IMR-90 (cell line): ENCODE results near the gene PRRC2B. TPM values are rescaled to one million over a fixed set of nuclear protein-coding genes. Genes with fewer than 3 reads are reported as not detected.

Experiments
- ATAC-seq: fragments of 200-7000 bp; cut with Tn5 transposase; 2 replicates; pipeline ENCODE4 v1.9.1; 2020; ENCODE audit warnings: low read depth, mild to moderate bottlenecking, moderate library complexity
- BruUV-seq: library from RNA; stranded (reverse); fragments of 400-500 nt; replicated peaks from 2 replicates; lab custom pipeline; 2021; lab: Mats Ljungman, UMichigan
- CTCF ChIA-PET: fragments of 300-600 bp; formaldehyde crosslinking; extraction: SDS; loops from one replicate; lab custom pipeline; 2021; ENCODE audit warnings: antibody characterized with exemption; lab: Yijun Ruan, JAX
- POLR2A ChIA-PET: fragments of 300-600 bp; sonication (Branson Sonifier 250); formaldehyde crosslinking; loops from one replicate; lab custom pipeline; 2022; ENCODE audit warnings: antibody characterized with exemption; ENCODE audit not compliant: unreplicated experiment; lab: Charles Lee
- DNase-seq: peaks from one replicate; pipeline ENCODE4 v3.0.0; 2013
- H2AFZ ChIP-seq: replicated peaks from 2 replicates; pipeline ENCODE3; 2013; ENCODE audit warnings: low read length, mild to moderate bottlenecking; ENCODE audit not compliant: poor library complexity
- H2AK5ac ChIP-seq: 2 replicates; pipeline ENCODE4 v1.6.1; 2013; ENCODE audit warnings: low read depth, low read length, inconsistent platforms
- H2AK9ac ChIP-seq: replicated peaks from 2 replicates; pipeline ENCODE3; 2013; ENCODE audit warnings: mild to moderate bottlenecking, low read depth, low read length, moderate library complexity; ENCODE audit not compliant: poor library complexity
- H2BK120ac ChIP-seq: 2 replicates; pipeline ENCODE4 v1.6.1; 2013; ENCODE audit warnings: low read depth, low read length, inconsistent platforms
- H2BK15ac ChIP-seq: 3 replicates; pipeline ENCODE4 v1.6.1; 2013; ENCODE audit warnings: low read depth, low read length, inconsistent platforms
- H2BK20ac ChIP-seq: 2 replicates; pipeline ENCODE4 v1.6.1; 2013; ENCODE audit warnings: low read depth, mild to moderate bottlenecking, inconsistent platforms, low read length, moderate library complexity
- H2BK5ac ChIP-seq: 2 replicates; pipeline ENCODE4 v1.6.1; 2013; ENCODE audit warnings: mild to moderate bottlenecking, low read depth, low read length, inconsistent platforms; ENCODE audit not compliant: poor library complexity, severe bottlenecking
- H3K14ac ChIP-seq: replicated peaks from 2 replicates; pipeline ENCODE4 v1.6.1; 2013; ENCODE audit warnings: low read depth, low read length, inconsistent platforms
- H3K18ac ChIP-seq: 2 replicates; pipeline ENCODE4 v1.6.1; 2013; ENCODE audit warnings: low read depth, low read length, control low read depth
- H3K23ac ChIP-seq: 2 replicates; pipeline ENCODE4 v1.6.1; 2013; ENCODE audit warnings: low read depth, low read length, inconsistent platforms
- H3K27ac ChIP-seq: 2 replicates; pipeline ENCODE4 v1.5.1; 2013; ENCODE audit warnings: mild to moderate bottlenecking, control low read depth, low read length; ENCODE audit not compliant: insufficient read depth
- H3K27me3 ChIP-seq: 2 replicates; pipeline ENCODE4 v1.6.1; 2013; ENCODE audit warnings: low read length; ENCODE audit not compliant: control insufficient read depth, insufficient read depth
- H3K36me3 ChIP-seq: 2 replicates; pipeline ENCODE4 v1.6.1; 2013; ENCODE audit warnings: low read length, mixed read lengths; ENCODE audit not compliant: control insufficient read depth, insufficient read depth
- H3K4ac ChIP-seq: 2 replicates; pipeline ENCODE4 v1.6.1; 2013; ENCODE audit warnings: low read depth, low read length, inconsistent platforms
- H3K4me1 ChIP-seq: 2 replicates; pipeline ENCODE4 v1.6.1; 2013; ENCODE audit warnings: low read length, mixed read lengths; ENCODE audit not compliant: control insufficient read depth, insufficient read depth
- H3K4me2 ChIP-seq: 2 replicates; pipeline ENCODE4 v1.6.1; 2013; ENCODE audit warnings: low read depth, mild to moderate bottlenecking, control low read depth, low read length, moderate library complexity
- H3K4me3 ChIP-seq: 2 replicates; pipeline ENCODE4 v1.5.1; 2013; ENCODE audit warnings: low read depth, mild to moderate bottlenecking, control low read depth, low read length, moderate library complexity; ENCODE audit not compliant: insufficient read depth
- H3K56ac ChIP-seq: 2 replicates; pipeline ENCODE4 v1.6.1; 2013; ENCODE audit warnings: low read length, inconsistent platforms; ENCODE audit not compliant: insufficient read depth; ENCODE audit errors: extremely low read depth
- H3K79me1 ChIP-seq, 2 experiments: 2 replicates each; pipeline ENCODE4 v1.6.1; 2013; ENCODE audit warnings: low read length in 2 of 2, inconsistent platforms in 1 of 2, low read depth in 1 of 2
- H3K9ac ChIP-seq: 2 replicates; pipeline ENCODE4 v1.6.1; 2013; ENCODE audit warnings: low read depth, low read length, control low read depth
- H3K9me1 ChIP-seq: 2 replicates; pipeline ENCODE4 v1.6.1; 2013; ENCODE audit warnings: low read length, inconsistent platforms; ENCODE audit not compliant: insufficient read depth
- H3K9me3 ChIP-seq: 2 replicates; pipeline ENCODE4 v1.6.1; 2013; ENCODE audit warnings: low read length; ENCODE audit not compliant: control insufficient read depth, insufficient read depth
- H4K20me1 ChIP-seq: 2 replicates; pipeline ENCODE4 v1.6.1; 2013; ENCODE audit warnings: low read length, inconsistent platforms; ENCODE audit not compliant: insufficient read depth
- H4K5ac ChIP-seq: 2 replicates; pipeline ENCODE4 v1.6.1; 2013; ENCODE audit warnings: mild to moderate bottlenecking, low read depth, low read length, control low read depth
- H4K8ac ChIP-seq, 2 experiments: 2 replicates each; pipeline ENCODE4 v1.6.1; 2013; ENCODE audit warnings: low read depth in 2 of 2, low read length in 2 of 2, control low read depth in 1 of 2, inconsistent platforms in 1 of 2
- H4K91ac ChIP-seq: 2 replicates; pipeline ENCODE4 v1.6.1; 2013; ENCODE audit warnings: low read depth, low read length, inconsistent platforms; ENCODE audit not compliant: insufficient read depth
- BHLHE40 ChIP-seq: fragments of 150-350 bp; IDR thresholded peaks from 2 replicates; pipeline ENCODE4 v1.6.1; 2016; ENCODE audit warnings: mild to moderate bottlenecking, low read depth, low read length
- CEBPB ChIP-seq: IDR thresholded peaks from 2 replicates; pipeline ENCODE4 v1.6.1; 2012; ENCODE audit warnings: low read depth, low read length, improper control_type of control experiment
- CHD1 ChIP-seq: IDR thresholded peaks from 2 replicates; pipeline ENCODE4 v1.6.1; 2012; ENCODE audit warnings: low read depth, low read length, improper control_type of control experiment
- CTCF ChIP-seq: conservative IDR thresholded peaks from 2 replicates; pipeline ENCODE4 v1.5.1; 2012; ENCODE audit warnings: mild to moderate bottlenecking, low read depth, low read length, improper control_type of control experiment
- ELK1 ChIP-seq: fragments of 150-350 bp; IDR thresholded peaks from 2 replicates; pipeline ENCODE4 v1.6.1; 2016; ENCODE audit warnings: low read depth, mild to moderate bottlenecking, low read length, moderate library complexity, borderline replicate concordance
- FOS ChIP-seq: fragments of 150-350 bp; IDR thresholded peaks from 2 replicates; pipeline ENCODE4 v1.6.1; 2016; ENCODE audit warnings: low read depth, low read length
- MAFK ChIP-seq: IDR thresholded peaks from 2 replicates; pipeline ENCODE4 v1.6.1; 2012; ENCODE audit warnings: low read depth, low read length, improper control_type of control experiment
- MAZ ChIP-seq: IDR thresholded peaks from 2 replicates; pipeline ENCODE4 v1.6.1; 2012; ENCODE audit warnings: low read depth, mild to moderate bottlenecking, low read length, improper control_type of control experiment, moderate library complexity, borderline replicate concordance
- MXI1 ChIP-seq: IDR thresholded peaks from 2 replicates; pipeline ENCODE4 v1.6.1; 2012; ENCODE audit warnings: low read depth, mild to moderate bottlenecking, low read length, moderate library complexity, borderline replicate concordance
- NFE2L2 ChIP-seq: fragments of 150-350 bp; IDR thresholded peaks from 2 replicates; pipeline ENCODE4 v1.6.1; 2016; ENCODE audit warnings: low read depth, mild to moderate bottlenecking, low read length
- POLR2A ChIP-seq: IDR thresholded peaks from 2 replicates; pipeline ENCODE4 v1.6.1; 2012; ENCODE audit warnings: mild to moderate bottlenecking, low read depth, low read length
- RAD21 ChIP-seq: IDR thresholded peaks from 2 replicates; pipeline ENCODE4 v1.6.1; 2012; ENCODE audit warnings: low read length, improper control_type of control experiment
- RCOR1 ChIP-seq: IDR thresholded peaks from 2 replicates; pipeline ENCODE4 v1.6.1; 2012; ENCODE audit warnings: mild to moderate bottlenecking, low read length, improper control_type of control experiment; ENCODE audit not compliant: insufficient replicate concordance
- RFX5 ChIP-seq: IDR thresholded peaks from 2 replicates; pipeline ENCODE4 v1.8.0; 2012; ENCODE audit warnings: low read depth, mild to moderate bottlenecking, low read length, moderate library complexity
- SMC3 ChIP-seq: fragments of 150-350 bp; IDR thresholded peaks from 2 replicates; pipeline ENCODE4 v1.6.1; 2016; ENCODE audit warnings: low read depth, mild to moderate bottlenecking, antibody characterized with exemption, low read length, moderate library complexity
- WGBS, 2 experiments: methylation state at CpG; one replicate each; pipeline versions ENCODE4 v1.1.5 to v1.1.7; 2013; ENCODE audit warnings: missing lambda C conversion rate in 2 of 2; ENCODE audit not compliant: insufficient read length in 1 of 2; ENCODE audit errors: extremely low coverage in 2 of 2; 5-methylcytosine and 5-hydroxymethylcytosine counted together
- dilution Hi-C: fragments of 300-500 bp; cut with HindIII; formaldehyde crosslinking; loops from one replicate; pipeline ENCODE4 v1.14.3; 2018; ENCODE audit warnings: low sequenced_read_pairs; ENCODE audit not compliant: unreplicated experiment
- in situ Hi-C: fragments of 300-500 bp; cut with MboI; formaldehyde crosslinking; loops from 3 replicates; pipeline ENCODE4 v1.14.3; 2019; ENCODE audit warnings: low sequenced_read_pairs, inconsistent platforms, mixed read lengths
- intact Hi-C: fragments of 100-400 bp; cut with micrococcal nuclease; formaldehyde crosslinking; loops from 2 replicates; pipeline ENCODE4 v1.10.0; 2022
- polyA plus RNA-seq, 3 experiments: library from polyadenylated mRNA; depleted of rRNA; stranded (reverse); fragments of >200 nt; gene quantifications; 2 replicates each; pipeline ENCODE4 v1.2.3, GENCODE V29; 2012; ENCODE audit warnings: low replicate concordance in 1 of 3
- total RNA-seq: library from RNA; depleted of rRNA; stranded (reverse); fragments of >200 nt; gene quantifications from 2 replicates; pipeline ENCODE4 v1.2.3, GENCODE V29; 2012
- TF ChIP-seq, protein P1 (sequence below): fragments of 150-350 bp; IDR thresholded peaks from 2 replicates; pipeline ENCODE4 v1.6.1; 2017; ENCODE audit warnings: mild to moderate bottlenecking, antibody characterized with exemption, low read length, low read depth

Gene PRRC2B
- total and polyA plus RNA-seq, 2 of the 4 experiments (the other 2 are of a cell fraction), result 19.4 to 39.1 TPM

DNA sequence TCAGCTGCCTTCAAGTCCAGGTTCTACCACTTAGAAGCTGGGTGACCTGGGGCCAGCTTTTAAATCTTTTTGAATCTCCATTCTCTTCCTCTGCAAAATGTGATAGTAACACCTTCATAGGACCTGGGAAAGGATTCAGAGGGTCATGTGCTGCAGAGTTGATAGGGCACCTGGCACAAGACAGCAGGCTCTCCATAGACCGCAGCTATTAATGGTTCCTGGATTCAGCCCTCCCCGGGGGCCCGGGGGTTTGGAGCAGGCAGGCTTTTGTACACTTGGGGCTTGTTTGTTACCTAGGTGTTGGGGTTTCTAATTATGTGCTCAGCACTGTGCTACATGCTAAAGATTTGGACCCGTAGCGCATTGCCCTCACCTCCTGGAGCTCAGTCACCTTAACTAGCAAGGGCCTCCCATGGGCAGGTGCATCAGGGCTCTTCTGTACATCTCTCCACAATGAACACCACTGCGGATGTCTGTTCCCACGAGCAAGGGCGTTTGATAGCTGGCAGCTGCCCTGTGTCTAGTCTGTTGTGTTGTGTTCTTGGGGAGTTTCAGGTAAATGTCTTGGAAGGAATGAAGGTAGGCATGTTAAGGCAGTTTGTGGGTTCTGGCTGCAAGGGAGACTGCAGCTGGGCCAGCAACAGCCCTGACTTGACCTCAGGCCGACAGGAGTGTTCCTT, 12.1 kb downstream of the PRRC2B start:
- peaks cover 0 to 72% of the 10 kb centered on the region in 2 experiments; a peak in 2 of 4 replicates for H3K79me1 ChIP-seq
- no peak for DNase-seq
- H2BK5ac ChIP-seq, result no peak overlapping the region

More for the DNA sequence above, 12.1 kb downstream of the PRRC2B start:
- no peak for ATAC-seq
- ChIA-PET POLR2A (no interaction called here), CTCF (no interaction called here)
- Histone ChIP-seq H2BK15ac (no peak overlapping the region), H3K9me1 (peaks cover 49% of the 10 kb centered on the region), H4K91ac (no peak overlapping the region), H3K27ac (peak overlapping the region; percentile 24; the same call in 1 of the 2 replicates), H3K9me3 (no peaks in the 10 kb centered on the region), H3K36me3 (no peaks in the 10 kb centered on the region), H4K5ac (no peak overlapping the region), H3K4me1 (peaks cover 48% of the 10 kb centered on the region), H3K27me3 (no peaks in the 10 kb centered on the region), H2BK20ac (no peak overlapping the region), H3K9ac (no peak overlapping the region; the same call in 1 of the 2 replicates), H3K18ac (no peak overlapping the region), H2AFZ (no peak overlapping the region), H3K4ac (no peak overlapping the region), H4K20me1 (peaks cover 100% of the 10 kb centered on the region), H2AK5ac (no peak overlapping the region), H3K14ac (no peak overlapping the region), H4K8ac (no peak overlapping the region), H3K4me2 (peak overlapping the region; percentile 78), H2BK120ac (no peak overlapping the region), H3K4me3 (no peak overlapping the region), H3K23ac (peak overlapping the region; percentile 1), H2AK9ac (no peak overlapping the region), H3K56ac (no peak overlapping the region)
- no CpG with 5 or more reads among the region's 9 CpGs for WGBS, 2 experiments
- BruUV-seq, result no TSS peak
- dilution Hi-C loops (no loop called here), intact Hi-C loops (no loop called here), in situ Hi-C loops (no loop called here)
- TF ChIP-seq ELK1, result no peak
- no peak for TF ChIP-seq CTCF
- no peak for TF ChIP-seq SMC3
- TF ChIP-seq MAFK, result no peak
- TF ChIP-seq, protein P1, sequence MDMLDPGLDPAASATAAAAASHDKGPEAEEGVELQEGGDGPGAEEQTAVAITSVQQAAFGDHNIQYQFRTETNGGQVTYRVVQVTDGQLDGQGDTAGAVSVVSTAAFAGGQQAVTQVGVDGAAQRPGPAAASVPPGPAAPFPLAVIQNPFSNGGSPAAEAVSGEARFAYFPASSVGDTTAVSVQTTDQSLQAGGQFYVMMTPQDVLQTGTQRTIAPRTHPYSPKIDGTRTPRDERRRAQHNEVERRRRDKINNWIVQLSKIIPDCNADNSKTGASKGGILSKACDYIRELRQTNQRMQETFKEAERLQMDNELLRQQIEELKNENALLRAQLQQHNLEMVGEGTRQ, result no peak
- TF ChIP-seq CHD1, result no peak
- no peak for TF ChIP-seq FOS
- no peak for TF ChIP-seq NFE2L2
- no peak for TF ChIP-seq CEBPB
- no peak for TF ChIP-seq MAZ
- no peak for TF ChIP-seq RAD21
- no peak for TF ChIP-seq BHLHE40
- no peak for TF ChIP-seq POLR2A
- TF ChIP-seq RFX5, result no peak
- no peak for TF ChIP-seq RCOR1
- TF ChIP-seq MXI1, result no peak
